ENCODE results near the gene CAMK2N1.

DNA sequence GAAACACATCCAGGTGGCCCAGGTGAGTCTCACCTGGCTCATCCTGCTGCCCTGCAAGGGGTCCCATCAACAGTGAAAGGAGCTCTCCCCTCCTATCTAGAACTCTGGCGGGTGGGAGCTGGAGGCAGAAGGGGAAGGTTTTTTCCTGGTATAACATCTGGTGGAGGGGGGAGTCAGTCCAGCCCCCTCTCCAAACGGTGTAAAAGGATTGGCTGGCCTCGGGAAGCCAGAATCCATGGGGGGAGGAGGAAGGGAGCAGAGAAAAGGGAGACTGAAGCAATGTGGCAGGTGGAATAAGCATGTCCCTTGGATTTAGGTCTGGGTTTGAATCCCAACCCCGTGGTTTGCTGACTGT lies 1.2 kb upstream of the CAMK2N1 start:
- TF ChIP-seq KDM5A (IDR thresholded peaks at IDR 0.05) (no peak), CTCF (IDR thresholded peaks at IDR 0.05) (no peak), SMC3 (IDR thresholded peaks at IDR 0.05) (no peak), MYC (IDR thresholded peaks at IDR 0.05; ENCODE audit: borderline replicate concordance, low read length) (no peak), FOSL2 (IDR thresholded peaks at IDR 0.05) (no peak), FOSL2 (CRISPR knock-in tag; IDR thresholded peaks at IDR 0.05) (no peak)
- TF ChIP-seq, protein P1, sequence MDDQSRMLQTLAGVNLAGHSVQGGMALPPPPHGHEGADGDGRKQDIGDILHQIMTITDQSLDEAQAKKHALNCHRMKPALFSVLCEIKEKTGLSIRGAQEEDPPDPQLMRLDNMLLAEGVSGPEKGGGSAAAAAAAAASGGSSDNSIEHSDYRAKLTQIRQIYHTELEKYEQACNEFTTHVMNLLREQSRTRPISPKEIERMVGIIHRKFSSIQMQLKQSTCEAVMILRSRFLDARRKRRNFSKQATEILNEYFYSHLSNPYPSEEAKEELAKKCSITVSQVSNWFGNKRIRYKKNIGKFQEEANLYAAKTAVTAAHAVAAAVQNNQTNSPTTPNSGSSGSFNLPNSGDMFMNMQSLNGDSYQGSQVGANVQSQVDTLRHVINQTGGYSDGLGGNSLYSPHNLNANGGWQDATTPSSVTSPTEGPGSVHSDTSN (IDR thresholded peaks at IDR 0.05) = no peak

Data from A549 (cell line).